CD4-positive, alpha-beta T cell treated with Interleukin-1 beta for 1 hour (primary cell): ENCODE data around the gene PER2.
A peak's percentile ranks its signal among the peaks of the same experiment; 100 is the strongest.
"Not testable (repeated sequence)": the region's sequence is repeated elsewhere in the genome, so short reads cannot be mapped to it uniquely, and the experiment has no call there.

Source experiments
- DNase-seq, 2 donors: peaks; one replicate each; pipeline ENCODE4 v3.0.0-alpha.2; 2020 to 2022

Gene PER2

GRCh38 chr2:238287737-238288649 is at the start of gene PER2:
PER2 (minus strand) TSS chr2:238288610; CDS start chr2:238277936, 10,674 bp downstream.
- DNase-seq: peak; percentile 43 to 70

- no peak for DNase-seq
These were observed 49.4 kb upstream of the PER2 start for GRCh38 chr2:238337846-238338245.

- no peak for DNase-seq
These were observed 48.5 kb upstream of the PER2 start for GRCh38 chr2:238336793-238337444.

GRCh38 chr2:238336151-238336550 is 47.7 kb upstream of the PER2 start:
- no peak for DNase-seq

- DNase-seq: not testable (repeated sequence)
These were observed 47.2 kb upstream of the PER2 start for GRCh38 chr2:238335591-238335990.

- DNase-seq: no peak
These were observed 46.5 kb upstream of the PER2 start for GRCh38 chr2:238334885-238335284.

GRCh38 chr2:238331916-238332315 is 43.5 kb upstream of the PER2 start:
- DNase-seq: no peak

GRCh38 chr2:238330391-238330790 is 42.0 kb upstream of the PER2 start:
- DNase-seq: no peak

- no peak for DNase-seq
These were observed 39.3 kb upstream of the PER2 start for GRCh38 chr2:238327751-238328150.

GRCh38 chr2:238326801-238327365 is 38.5 kb upstream of the PER2 start:
- DNase-seq: no peak

GRCh38 chr2:238325694-238326093 is 37.3 kb upstream of the PER2 start:
- no peak for DNase-seq

GRCh38 chr2:238324248-238324647 is 35.8 kb upstream of the PER2 start:
- DNase-seq: not testable (repeated sequence)

GRCh38 chr2:238322001-238322411 is 33.6 kb upstream of the PER2 start:
- no peak for DNase-seq

GRCh38 chr2:238321467-238321866 is 33.1 kb upstream of the PER2 start:
- no peak for DNase-seq

- DNase-seq: no peak
These were observed 32.4 kb upstream of the PER2 start for GRCh38 chr2:238320648-238321281.

- peak; percentile 87 to 88 for DNase-seq
These were observed 31.8 kb upstream of the PER2 start, which contains the start of gene TRAF3IP1 for GRCh38 chr2:238320246-238320647. TRAF3IP1 (plus strand) TSS chr2:238320518; CDS start chr2:238320663, 145 bp downstream.

GRCh38 chr2:238315031-238315595 is 26.7 kb upstream of the PER2 start:
- no peak for DNase-seq

- DNase-seq: no peak
These were observed 26.2 kb upstream of the PER2 start for GRCh38 chr2:238314576-238314975.

- DNase-seq: no peak
These were observed 25.6 kb upstream of the PER2 start for GRCh38 chr2:238313991-238314350.

- DNase-seq: no peak
These were observed 25.0 kb upstream of the PER2 start for GRCh38 chr2:238313289-238313990.

- not testable (repeated sequence) for DNase-seq
These were observed 22.3 kb upstream of the PER2 start for GRCh38 chr2:238310721-238311120.

- DNase-seq: no peak
These were observed 19.8 kb upstream of the PER2 start for GRCh38 chr2:238308177-238308576.
